Activated CD4-positive, alpha-beta T cell treated with anti-CD3 and anti-CD28 coated beads, Interleukin-2, Interleukin-6, amounts not matched to agents 100 ng/mL and 50 ng/mL, durations not matched to agents 16 hours and 8 hours (primary cell): ENCODE results near the gene FBLIM1.

Experiments used
- DNase-seq: peaks from one replicate; pipeline ENCODE4 v3.0.0-alpha.2; 2020

FBLIM1 gene

DNA sequence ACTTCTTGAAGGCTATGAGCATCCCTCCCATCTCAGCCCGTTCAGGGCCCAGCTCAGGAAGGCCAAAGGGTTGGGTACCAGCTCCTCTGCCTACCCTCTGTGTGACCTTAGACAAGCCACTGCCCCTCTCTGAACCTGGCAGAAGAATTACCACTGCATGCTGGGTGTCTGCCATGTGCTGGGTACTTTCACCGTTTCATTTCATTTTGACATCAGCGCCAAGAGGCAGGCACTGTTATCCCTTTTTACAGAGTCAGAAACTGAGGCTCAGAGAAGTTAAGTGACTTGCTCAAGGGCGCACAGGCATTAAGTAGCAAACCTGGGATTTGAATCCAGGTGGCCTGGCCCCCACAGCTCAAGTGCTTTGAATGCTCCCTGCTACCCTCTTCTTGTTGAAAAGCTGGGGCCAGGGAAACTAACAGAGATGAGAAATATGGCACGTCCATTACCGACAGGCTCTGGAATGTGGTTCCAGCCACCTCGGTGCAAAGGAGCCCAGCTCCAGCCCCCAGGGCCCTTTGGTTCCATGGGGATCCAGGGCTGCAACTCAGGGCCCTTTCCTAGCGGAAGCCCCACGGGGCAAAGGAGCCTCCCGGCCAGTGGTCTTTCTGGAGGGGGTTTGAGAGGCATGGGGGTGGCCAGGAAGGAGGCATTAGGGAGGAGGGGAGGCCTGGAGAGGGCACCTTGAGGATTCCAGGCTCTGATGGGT is 9.8 kb upstream of the FBLIM1 start:
- DNase-seq = no peak

DNA sequence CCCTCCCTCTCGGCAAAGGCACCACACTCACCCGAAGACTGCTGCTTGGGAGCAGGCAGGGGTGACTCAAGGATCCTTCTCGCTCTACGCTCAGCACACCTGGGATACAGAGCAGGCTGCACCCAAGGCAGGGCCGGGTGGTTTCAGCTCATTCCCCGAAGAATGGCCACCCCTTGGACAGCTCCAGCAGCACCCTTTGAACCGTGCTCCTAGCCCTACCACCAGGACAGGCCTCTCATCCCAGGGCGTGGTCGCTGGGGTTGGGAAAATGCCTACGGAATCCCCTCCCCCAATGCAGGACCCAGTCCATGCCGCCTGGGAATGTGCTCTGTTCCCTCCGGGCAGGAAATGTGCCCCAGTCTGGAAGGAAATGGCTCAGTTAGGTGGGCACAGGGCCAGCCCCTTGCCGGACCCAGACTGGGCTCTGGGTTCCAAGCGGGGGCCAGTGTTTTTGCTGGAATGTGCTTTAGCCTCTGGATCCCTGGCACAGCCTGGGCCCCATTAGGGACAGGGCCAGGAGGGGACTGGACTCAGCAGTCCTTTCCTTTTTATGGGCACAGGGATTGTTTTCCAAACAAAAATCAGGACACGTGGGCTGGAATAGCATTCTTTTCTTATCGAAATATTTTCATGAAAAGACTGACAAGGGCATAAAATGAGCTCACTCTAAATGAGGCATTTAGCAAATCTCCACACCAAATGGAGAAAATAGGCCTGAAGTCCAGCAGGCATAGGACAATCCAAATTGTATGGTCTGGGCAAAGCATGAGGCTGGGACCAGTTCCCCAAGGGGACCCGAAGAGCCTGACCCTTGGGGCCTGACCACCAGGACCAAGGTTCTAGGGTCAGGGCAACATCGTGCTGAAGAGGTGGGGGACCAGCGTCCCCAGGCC is 8.9 kb upstream of the FBLIM1 start:
- no peak for DNase-seq

DNA sequence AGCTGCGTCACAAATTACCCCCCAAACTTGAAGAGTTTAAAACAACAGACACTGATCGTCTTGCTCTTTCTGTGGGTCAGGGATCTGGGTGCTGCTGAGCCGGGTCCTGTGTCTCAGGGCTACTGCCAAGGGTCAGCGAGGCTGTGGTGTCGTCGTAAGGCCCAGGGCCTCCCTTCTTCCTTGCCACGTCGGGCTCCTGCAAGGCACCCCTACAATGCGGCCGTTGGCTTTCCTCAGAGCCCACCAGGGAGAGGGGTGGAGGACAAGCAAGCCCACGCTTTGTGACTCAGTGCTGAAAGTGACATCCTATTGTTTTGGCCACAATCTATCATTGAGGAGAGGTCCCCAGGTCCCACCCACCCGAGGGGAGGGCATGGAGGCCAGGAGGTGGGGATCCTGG is 7.7 kb upstream of the FBLIM1 start:
- no peak for DNase-seq

DNA sequence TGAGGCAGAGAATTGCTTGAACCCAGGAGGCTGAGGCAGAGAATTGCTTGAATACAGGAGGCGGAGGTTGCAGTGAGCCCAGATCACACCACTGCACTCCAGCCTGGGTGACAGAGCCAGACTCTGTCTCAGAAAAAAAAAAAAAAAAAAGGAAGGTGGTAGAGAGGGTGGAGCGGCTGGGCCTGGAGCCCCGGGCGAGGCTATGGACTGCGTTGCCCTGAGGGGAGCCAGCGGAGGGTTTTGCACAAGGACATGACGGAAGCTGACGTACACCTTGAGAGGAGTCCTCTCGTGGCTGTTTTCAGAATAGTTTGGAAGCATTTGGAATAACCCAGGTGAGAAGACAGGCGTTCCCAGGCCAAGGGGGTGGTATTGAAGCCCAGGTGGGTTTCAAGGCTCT is 6.9 kb upstream of the FBLIM1 start:
- no peak for DNase-seq

DNA sequence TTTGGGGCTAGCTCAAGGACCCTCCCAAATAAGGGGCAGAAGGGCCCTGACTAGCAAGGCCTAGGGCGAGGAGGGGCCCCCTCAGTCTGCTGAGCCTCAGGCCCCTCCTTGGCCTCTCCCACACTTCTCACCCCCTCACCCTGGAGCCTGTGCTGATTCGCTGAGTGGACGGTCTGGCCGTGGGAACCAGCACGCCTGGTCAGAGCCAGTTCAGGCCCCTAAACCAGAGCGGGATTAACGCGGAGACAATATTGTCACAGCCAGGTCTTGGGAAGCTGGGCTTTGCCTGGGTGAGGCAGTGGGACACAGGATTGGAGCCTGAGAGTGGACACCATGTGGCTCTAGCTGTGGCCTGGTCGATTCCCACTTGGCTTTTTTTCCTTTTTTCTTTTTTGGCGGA is 4.8 kb upstream of the FBLIM1 start:
- no peak for DNase-seq

DNA sequence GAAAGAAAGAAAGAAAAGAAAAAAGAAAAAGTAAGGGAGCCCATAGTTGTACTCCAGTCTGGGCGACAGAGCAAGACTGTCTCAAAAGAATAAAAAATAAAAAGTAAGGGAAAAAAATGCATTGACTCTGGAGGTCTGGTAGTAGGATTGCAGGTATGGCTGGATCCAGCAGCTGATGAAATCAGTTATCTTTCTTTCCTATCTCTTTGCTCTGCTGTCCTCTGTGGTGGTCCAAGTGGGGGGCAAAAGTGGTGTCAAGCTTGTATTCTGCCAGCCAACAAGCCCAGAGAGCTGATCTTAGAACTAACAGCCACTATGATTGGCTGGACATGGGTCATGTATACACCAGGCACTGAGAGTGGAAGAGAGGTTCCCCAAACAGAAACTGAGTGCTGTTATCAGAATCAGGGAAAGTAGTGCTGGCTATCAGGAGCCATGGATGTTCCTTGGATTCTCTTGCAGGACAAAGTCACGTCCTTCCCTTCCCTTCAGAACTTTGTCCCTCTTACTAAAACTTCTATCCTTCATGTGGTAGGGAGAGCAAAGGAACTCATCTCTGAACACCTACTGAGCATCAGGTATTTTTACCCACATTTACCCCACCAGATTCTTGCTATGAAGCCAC is 3.5 kb upstream of the FBLIM1 start:
- DNase-seq = no peak

DNA sequence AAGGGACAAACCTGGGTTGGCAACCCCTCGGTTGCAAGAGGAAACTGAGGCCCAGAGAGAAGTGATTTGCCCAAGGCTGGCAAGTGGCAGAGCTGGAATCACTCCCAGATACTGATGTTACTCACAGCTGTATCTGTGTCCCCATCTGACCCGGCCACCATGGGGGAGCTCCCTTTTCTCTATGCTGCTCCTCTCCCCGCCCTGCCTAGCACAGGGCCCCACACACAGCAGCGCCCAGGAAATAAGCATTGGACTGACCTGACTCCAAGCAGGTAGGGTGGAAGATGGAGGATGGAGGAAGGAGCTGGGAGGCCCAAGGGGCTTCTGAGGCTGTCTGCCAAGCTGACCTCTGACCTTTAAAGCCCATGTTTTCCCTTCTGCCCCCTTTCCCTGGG is 3.0 kb upstream of the FBLIM1 start:
- no peak for DNase-seq

DNA sequence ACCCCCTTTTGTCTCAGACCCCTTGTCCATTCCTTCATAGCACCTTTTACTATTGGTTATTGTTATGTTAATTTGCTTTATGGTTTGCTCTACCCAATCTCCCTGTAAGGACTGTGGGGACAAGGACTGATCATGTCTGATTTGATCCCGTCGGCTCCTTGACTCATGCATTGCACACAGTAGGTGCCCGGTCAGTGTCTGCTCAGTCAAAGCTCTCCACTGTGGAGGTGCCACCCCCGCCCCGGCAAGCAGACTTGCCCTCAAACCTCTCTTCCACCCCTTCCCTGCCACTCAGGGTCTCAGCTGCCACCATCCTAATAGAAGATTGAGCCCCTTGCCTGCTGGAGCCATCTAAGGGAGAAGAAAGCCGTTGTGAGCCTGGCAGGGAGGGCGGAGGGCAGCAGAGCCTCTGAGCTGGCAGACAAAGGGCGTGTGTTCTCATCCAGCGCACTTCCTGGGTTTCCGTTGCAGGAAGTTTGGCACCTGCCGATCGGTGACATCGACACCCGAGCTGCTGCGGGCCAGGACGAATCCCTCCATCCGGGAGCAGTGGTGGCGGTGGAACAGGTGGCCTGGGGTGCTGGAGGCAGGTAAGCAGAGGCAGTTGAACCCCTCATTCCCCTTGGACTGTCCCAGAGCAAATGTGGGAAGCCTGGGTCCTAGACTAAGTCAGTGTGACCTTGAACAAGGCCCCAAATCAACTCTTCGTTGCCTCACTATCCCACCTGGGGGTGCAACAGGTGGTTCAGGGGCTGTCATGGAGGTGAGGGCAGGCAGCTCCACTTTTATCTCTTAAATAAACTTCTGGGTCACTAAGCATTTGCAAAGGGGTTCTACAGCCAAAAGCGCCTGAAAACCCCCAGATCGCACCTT is 2.2 kb upstream of the FBLIM1 start:
- no peak for DNase-seq

DNA sequence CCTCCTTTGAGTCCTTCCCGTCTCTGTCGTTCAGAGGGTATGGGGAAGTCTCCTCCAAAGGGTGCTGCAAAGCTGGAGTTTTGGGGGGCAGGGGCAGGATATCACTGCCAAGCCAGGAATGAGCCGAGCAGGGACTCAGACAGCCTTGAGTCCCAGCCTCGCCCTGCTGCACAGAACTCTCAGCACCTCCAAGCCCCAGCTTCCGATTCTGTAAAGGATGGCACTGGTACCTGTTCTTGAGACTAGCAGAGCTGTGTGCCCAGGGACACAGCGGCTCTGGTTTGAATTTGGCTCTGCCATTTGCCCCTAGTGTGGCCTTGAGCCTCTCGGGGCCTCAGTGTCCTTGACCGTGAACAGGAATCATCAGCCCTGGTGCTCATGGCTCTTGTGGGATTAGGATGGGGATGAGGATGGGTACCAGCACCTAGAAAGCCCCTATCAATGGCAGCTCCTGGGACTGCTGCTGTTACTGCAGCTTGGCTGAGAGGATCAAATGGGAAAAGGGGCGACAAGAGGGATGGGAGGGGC is 1.5 kb upstream of the FBLIM1 start:
- no peak for DNase-seq

DNA sequence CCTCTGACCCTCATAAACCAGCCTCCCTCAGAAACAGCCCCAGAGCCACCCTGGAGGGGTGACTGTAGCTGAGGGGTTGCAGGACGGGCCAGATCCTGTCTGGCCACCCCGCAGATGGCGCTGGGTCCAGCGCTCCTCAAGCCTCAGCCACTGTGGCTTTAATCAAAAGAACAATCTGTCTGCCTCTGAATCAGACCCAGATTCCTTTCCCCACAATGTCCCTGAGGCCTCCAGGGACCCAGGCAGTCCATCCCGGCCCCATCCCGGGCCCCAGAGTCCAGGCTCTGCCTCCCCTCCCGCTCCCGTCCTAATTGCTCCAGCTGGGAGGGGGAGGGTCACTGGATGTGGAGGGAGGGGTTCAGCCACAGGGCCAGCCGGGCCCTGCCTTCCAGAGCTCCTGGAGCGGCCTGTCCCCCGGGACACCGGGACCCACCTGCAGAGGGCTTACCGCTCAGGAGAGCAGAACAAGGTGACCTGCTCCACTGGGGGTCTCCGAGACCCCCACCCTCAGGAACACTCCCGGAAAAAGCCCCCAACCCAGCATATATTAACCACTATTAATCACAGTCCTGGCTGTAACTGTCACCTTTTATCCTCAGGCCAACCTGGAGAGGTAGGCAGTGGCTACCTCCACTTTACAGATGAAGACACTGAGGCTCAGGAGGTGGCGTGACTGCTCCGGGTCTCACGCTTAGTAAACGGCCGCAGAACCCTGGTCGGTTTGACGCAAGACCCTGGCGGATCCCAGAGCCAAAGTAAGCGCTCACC is 836 bp upstream of the FBLIM1 start:
- DNase-seq = no peak

DNA sequence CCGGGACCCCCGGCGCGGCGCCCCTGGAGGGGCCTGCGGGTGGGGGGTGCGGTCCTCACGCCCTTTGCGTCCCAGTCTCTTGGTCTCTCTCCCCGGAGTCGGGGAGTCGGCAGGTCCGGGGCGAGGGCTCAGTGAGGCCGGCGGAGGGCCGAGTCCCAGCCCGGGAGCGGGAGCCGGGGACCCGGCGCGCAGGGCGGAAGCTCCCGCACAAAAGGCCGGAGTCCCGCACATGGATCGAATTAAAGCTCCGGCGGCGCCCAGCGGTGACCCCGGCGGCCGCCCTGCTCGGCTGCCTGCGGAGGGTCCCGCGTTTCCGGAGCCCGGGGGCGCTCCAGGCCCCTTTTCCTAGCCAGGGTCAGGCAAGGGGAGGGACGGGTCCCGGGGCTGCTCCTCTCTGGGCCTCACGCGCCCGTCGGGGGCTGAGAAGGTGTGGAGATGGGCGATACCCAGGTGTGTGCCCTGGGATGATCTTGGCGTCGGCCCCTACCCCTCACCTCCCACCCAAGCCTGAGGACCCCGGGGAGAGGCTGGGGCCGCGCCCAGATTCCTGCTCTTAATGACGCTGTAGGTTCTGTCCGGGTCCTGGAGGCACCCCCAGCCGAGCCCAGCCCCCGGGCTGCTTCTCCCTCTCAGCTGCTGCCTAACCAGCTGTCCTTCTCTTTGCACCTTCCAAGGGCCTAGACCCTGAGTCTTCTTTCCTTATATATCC is 512 bp downstream of the FBLIM1 start:
- DNase-seq = no peak

DNA sequence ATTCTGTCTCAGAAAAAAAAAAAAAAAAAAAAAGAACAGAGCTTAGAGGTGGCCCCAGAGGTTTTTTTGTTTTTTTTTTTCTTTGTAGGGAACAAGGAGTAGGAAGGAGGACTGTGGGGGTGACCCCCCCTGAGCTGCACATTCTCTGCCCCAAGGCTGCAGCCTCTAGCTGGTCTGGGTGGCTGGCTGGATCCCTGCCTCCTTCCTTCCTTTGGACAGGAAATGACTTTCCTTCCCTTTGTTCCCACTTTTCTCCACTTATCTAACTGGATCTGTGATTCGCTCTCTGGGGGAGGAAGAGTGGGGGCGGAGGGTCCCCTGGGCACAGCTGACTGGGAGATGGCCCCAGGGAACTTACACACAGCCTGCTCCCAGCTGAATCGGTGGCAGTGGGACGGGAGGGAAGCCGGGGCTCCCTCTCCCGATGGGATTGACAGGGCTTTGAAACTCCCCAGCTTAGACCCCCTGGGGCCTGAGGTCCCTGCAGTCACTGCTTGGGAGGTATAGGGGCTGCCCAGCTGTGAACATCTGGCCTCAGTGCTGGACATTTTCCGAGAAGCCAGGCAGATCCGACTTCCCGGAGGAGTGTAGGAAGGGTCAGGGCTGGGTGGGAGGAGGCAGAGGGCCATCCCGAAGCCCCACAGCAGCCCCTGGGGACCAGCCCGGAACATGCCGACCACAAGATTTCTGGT is 2.1 kb downstream of the FBLIM1 start:
- DNase-seq = no peak

DNA sequence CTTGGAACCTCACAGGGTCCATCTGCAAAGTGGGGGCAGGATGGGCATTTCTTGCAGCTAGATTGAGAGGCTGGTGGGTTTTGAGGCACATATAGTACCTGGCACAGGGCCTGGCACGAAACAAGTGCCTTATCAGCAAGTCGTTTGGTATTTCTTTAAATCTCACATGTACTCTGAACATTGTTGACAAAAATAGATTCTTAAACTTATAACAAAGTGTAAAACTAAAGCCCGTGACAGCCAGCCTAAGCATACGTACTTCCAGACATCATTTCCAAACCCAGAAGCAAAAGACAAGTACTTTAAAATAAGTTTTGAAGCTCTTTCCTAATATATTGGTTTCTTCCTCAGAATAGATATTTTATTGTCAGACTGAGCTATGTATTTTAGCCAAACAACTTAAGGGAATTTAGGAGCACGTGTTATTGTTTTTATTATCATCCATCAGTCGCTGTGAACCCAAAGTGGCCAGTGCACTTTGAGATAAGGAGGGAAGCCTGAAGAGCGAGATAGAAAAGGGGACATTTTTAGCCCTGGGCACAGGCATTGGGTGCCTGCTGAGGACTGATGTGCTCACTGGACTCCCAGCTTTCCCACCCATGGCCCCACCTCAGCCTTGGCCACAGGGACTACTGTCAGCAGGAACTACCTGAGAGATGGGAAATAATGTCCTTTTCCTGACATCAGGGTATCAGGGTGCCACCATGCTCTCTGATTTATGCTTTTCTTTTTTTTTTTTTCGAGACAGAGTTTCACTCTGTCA is 3.0 kb downstream of the FBLIM1 start:
- DNase-seq = no peak

DNA sequence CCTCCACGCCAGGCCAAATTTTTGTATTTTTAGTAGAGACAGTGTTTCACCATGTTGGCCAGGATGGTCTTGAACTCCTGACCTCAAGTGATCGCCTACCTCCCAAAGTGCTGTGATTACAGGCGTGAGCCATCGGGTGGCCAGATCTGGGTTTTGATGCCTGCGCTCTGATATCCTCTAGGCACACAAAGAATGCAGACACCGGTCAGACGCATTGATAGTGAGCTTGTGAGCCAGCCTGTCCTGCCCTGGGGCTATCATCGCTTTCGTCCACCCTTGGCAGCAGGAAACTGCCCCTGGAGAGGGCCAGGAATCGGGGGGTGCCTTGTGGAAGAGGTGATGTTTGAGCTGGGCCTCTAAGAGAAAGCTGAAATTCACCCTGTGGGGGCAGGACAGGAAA is 4.0 kb downstream of the FBLIM1 start:
- DNase-seq = no peak

DNA sequence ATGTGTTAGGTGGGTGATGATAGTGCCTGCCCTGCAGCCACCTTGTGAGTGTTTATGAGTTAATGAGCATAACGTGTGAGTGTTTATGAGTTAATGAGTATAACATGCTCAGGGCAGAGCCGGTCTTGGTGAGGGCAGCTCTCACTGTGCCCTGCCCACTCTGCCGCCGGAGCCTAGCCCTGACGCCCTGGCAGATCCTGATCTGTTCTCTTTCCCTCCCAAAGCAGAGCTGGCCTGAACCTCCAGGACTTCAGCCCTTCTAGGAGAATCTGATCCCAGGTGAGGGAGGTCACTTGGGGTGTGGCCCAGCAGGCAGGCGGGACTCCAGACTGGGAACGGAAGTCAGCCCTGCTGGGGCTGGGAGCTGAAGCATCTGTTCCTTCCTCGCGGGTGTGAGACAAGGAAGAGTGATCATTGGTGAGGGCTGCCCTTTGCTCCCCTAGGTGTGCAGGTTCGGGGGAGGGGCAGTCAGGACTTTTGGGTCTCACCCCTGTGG is 5.7 kb downstream of the FBLIM1 start:
- DNase-seq = no peak

DNA sequence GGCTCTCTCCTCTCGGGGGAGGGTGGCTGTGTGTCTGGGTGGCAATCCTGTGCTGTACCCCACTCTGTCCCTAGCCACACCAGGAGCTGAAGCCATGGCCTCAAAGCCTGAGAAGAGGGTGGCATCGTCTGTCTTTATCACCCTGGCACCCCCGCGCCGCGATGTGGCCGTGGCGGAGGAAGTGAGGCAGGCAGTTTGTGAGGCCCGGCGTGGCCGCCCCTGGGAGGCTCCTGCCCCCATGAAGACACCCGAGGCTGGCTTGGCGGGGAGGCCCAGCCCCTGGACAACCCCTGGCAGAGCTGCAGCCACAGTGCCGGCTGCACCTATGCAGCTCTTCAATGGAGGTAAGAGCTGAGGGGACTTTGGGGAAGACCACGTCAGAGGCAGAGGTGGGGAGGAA is 6.3 kb downstream of the FBLIM1 start:
- no peak for DNase-seq

DNA sequence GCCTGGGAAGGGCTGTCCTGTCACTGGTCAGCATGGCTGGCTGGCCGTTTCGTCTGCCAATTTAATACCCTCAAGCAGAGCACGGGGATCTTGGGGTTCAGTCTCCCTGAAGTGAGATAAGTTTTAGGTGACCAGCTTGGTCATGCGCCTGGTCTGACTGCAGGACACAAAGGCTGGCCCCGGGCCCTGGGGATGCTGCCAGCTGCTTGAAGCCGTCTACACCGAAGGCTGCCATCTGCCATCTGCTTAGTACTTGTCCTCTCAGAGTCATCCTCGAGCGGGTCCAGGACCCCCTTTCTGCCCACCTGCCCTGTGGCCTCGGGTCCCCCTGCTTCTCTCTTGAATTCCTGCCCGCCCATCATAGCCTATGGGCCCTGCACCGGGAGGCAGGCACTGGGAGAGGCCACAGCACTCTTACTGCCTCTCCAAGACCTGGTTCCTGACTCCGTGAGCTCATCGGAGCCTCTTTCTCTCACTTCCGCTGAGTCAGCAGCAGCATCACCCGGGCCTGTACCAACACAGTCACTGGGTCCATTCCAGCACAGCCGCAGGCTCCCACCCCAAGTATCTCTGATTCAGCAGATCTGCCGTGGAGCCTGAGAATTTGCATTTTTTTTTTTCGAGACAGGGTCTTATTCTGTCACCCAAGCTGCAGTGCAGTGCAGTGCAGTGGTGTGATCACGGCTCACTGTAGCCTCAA is 7.0 kb downstream of the FBLIM1 start:
- no peak for DNase-seq

DNA sequence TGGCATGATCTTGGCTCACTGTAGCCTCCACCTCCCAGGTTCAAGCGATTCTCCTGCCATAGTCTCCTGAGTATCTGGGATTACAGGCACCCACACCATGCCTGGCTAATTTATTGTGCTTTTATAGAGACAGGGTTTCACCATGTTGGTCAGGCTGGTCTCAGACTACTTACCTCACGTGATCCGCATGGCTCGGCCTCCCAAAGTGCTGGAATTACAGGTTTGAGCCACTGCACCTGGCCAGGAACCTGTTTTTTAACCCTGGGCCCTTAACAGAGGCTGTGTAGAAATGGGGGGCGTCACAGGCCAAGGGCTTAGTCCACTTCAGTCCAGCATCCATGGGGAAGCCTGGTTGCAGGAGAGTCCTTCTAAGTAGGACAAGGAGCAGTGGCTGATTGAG is 9.3 kb downstream of the FBLIM1 start:
- DNase-seq = no peak

DNA sequence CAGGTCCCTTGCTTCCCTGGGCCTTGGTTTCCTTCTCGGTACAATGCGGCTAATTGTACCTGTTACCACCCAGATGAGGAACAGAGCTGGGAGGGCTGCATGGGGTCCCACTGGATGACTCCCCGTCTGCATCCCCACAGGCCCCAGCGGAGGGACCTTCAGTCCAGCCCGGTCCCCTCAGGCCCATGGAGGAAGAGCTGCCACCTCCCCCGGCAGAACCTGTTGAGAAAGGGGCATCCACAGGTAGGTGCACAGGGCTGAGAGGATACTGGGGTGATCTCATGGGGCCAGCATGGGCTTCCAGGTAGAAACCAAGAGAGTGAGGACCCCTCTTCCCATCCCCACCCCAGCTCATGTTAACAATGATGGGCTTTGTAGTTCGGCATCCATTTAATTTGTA is 9.8 kb downstream of the FBLIM1 start:
- DNase-seq = no peak
